ENCODE data around the gene PREB.

- TF ChIP-seq CTCF (IDR thresholded peaks at IDR 0.05) (no peak), POLR2A (IDR thresholded peaks at IDR 0.05) (no peak)
Observed at GRCh38 chr2:27130396-27130795, 4.0 kb downstream of the PREB start.
